Adrenal gland (tissue), 5 donors: ENCODE results near the gene PHGDH.

Source experiments
- POLR2A ChIP-seq, 2 donors: fragments of 450-650 bp; IDR thresholded peaks; one replicate each; pipeline ENCODE4 v1.6.1; 2017; ENCODE audit warnings: antibody characterized with exemption in 2 of 2, mild to moderate bottlenecking in 2 of 2, moderate library complexity in 1 of 2
- TF ChIP-seq, protein P1 (sequence below), 6 experiments: fragments of 450-650 bp in 4 of 6; fragments of 200-600 bp in 2 of 6; sonication (generic) in 1 of 6; IDR thresholded peaks; 1 replicate in 5 of 6; 2 replicates in 1 of 6; pipeline versions ENCODE4 v1.5.1 to v1.8.0; 2016 to 2021; ENCODE audit warnings: antibody characterized with exemption in 6 of 6, mild to moderate bottlenecking in 2 of 6, moderate library complexity in 1 of 6
- donor health status: DM: no; HTN: no; CAD: no.

DNA sequence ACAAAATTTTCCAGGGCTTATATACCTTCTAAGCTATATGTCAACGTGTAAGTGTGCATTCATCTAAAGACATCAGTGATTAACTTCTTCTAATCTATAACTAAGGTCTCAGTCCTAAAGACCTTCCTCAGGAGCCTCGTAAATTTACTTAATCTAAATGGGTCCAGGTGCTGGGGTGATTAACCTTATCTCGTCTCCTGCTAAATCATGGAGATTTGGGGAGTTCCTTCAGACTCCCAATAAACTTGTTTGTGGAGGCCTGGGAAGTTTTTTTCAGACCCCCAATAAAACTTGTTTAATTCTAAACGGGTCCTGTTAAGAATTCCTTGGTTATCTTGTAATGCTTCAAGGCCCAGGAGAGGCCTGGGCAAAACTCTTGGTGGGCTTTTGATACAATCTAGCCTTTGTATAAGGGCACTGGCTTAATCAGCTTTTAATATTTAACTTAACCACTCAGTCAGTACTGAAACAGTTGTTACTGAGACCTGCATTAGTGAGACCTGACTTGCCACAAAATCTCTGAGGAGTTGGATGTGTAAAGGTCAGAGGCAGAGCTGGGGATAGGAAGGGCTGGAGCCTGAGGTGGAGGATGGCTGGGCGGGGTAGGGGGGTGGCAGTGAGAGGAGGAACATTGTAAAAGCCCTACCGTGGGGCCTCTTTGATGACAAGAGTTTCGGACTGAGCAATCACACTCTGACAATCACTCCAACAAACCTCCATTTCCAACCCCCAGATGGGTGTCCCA lies 63.2 kb downstream of the PHGDH start:
- TF ChIP-seq, protein P1, sequence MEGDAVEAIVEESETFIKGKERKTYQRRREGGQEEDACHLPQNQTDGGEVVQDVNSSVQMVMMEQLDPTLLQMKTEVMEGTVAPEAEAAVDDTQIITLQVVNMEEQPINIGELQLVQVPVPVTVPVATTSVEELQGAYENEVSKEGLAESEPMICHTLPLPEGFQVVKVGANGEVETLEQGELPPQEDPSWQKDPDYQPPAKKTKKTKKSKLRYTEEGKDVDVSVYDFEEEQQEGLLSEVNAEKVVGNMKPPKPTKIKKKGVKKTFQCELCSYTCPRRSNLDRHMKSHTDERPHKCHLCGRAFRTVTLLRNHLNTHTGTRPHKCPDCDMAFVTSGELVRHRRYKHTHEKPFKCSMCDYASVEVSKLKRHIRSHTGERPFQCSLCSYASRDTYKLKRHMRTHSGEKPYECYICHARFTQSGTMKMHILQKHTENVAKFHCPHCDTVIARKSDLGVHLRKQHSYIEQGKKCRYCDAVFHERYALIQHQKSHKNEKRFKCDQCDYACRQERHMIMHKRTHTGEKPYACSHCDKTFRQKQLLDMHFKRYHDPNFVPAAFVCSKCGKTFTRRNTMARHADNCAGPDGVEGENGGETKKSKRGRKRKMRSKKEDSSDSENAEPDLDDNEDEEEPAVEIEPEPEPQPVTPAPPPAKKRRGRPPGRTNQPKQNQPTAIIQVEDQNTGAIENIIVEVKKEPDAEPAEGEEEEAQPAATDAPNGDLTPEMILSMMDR (IDR thresholded peaks at IDR 0.05) = no peak
- TF ChIP-seq POLR2A (IDR thresholded peaks at IDR 0.05) = no peak
